GM19043 (cell line): Measurements from ENCODE around the gene ADCY2.

ENCODE experiments used
- ATAC-seq: cut with Tn5 transposase; IDR thresholded peaks from one replicate; pipeline ENCODE4 v1.9.1; 2021; ENCODE audit warnings: low read depth; ENCODE audit not compliant: unreplicated experiment

ADCY2 gene

GRCh38 chr5:7851240-7851592 is 455.3 kb downstream of the ADCY2 start:
- ATAC-seq: no peak

GRCh38 chr5:7851617-7852289 is 455.8 kb downstream of the ADCY2 start:
- no peak for ATAC-seq

DNA sequence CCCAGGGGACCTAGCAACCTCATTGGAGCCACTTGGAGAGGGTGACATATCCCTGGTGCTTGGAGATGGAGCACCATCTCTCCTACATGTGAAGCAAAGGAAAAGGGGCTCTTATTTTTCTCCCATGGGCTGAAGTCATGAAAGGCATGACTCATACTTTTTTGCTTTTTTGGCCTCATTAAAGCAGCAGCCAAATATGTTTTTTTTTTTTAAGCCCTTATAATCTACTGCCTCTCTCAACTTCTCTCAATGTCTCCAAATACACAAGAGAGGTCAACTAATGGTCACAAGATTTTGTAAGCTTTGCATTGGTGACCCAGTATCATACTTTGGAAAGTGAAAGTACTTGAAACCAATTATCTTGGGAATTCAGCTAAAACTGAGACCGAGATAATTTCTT is 456.6 kb downstream of the ADCY2 start:
- no peak for ATAC-seq

DNA sequence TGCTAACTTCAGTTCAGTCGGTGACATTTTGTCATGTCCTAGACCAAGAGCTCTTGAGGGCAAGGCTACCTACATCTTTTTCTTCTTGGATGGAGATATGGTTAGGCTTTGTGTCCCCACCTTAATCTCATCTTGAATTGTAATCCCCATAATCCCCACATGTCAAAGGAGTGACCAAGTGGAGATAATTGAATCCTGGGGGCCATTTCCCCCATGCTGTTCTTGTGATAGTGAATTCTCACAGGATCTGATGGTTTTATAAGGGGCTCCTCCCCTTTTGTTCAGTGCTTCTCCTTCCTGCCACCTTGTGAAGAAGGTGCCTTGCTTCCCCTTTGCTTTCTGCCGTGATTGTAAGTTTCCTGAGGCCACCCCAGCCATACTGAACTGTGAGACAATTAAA is 457.1 kb downstream of the ADCY2 start:
- ATAC-seq: no peak

GRCh38 chr5:7855611-7856010 is 459.7 kb downstream of the ADCY2 start:
- no peak for ATAC-seq

DNA sequence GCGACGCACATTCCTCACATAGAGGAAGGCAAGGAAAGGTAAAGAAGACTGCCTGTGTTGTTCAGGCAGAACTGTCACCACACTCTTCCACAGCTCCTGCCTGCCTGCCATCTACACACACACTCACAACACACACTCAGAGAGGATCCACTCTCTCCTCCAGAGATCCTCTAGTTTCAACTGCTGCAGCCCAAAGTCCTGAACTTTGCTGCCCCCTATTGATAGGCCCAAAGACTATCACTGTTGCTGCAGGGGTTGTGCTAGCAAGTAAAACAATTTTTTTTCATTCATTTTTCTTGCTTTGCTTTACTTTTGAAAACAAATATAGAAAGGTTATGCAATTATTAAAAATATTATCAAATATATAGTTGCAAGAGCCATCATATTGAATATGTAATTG is 460.9 kb downstream of the ADCY2 start:
- no peak for ATAC-seq

DNA sequence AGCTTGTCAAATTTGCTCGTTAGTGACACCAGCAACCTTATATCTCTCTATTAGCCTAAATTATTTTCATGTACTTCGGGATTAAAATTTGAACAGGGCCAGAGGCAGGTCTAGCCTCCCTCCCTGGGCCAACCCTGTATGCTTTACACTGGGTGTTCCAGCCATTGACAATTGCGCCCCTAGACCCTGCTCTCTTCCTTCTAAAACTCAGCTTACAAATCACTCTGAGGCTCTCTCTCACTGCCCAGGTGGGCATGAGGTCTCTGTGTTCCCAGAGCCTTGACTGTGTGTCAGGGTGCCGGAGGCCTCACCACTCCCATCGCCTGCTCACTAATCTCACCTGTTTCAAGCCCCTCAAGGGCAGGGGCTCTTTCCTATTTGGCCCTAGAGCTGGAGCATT is 461.4 kb downstream of the ADCY2 start:
- ATAC-seq: no peak

- no peak for ATAC-seq
These were observed 462.1 kb downstream of the ADCY2 start for GRCh38 chr5:7857926-7858632.

GRCh38 chr5:7866196-7866595 is 470.3 kb downstream of the ADCY2 start:
- ATAC-seq: no peak

GRCh38 chr5:7867260-7867659 is 471.3 kb downstream of the ADCY2 start:
- no peak for ATAC-seq

GRCh38 chr5:7868427-7868772 is 472.5 kb downstream of the ADCY2 start:
- ATAC-seq: no peak

- ATAC-seq: peak; percentile 94
These were observed 473.0 kb downstream of the ADCY2 start, which contains the start of the genes FASTKD3 and MTRR for GRCh38 chr5:7868773-7869473. TSS of gene FASTKD3 (minus strand) at chr5:7869031. CDS start at chr5:7868083, 948 bp downstream. TSS of gene MTRR (plus strand) at chr5:7869148. CDS start at chr5:7870795, 1,647 bp downstream.

DNA sequence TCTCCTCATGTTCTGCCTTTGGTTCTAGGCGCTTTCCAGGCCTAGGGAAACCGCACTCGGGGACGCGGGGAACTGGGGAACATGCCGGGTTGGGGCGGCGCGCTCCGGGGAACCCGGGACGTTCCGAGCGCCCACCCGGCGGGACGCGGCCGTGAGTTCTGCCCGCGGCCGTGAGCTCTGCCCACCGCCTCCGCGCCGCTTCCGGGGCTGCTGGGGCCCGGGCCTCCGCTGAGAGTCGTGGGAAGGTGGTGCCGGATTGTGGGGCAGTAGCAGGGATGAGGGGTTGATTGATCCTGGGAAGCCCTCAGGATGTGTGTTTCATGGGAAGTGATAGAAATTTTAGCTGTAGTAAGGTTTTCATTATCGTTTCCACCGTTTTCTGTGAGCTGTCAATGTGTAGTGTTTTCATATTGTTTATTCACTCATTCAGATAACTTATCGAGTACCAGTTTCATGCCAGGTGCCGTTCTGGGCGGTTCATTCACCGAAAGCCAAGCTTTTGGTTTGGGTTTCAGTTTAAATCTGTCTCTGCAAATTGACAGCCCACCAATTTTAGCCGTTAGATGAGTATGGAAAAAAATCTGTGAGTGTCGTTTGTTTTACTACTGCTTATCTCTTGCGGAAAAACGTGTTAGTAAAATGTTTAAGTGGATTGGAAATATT is 473.7 kb downstream of the ADCY2 start:
- peak; percentile 14 for ATAC-seq

DNA sequence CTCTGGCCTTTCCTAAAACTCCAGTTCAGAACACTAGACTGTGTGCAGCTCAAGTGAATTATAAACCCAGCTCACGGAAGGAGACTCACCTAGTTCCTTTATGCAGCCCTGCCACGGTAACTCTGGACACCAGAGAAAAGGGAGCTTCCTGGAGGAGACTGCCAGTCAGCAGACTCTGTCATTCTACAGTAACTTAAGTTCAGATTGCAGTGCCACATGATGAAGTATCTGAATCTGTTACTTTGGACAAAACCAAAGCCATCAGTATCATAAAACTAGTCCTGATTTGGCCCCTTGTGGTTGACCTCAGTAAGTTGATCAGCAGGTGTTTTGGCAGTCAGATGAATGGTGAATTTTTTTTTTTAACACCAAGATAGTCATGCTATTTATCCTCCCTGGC is 475.7 kb downstream of the ADCY2 start:
- ATAC-seq: no peak

DNA sequence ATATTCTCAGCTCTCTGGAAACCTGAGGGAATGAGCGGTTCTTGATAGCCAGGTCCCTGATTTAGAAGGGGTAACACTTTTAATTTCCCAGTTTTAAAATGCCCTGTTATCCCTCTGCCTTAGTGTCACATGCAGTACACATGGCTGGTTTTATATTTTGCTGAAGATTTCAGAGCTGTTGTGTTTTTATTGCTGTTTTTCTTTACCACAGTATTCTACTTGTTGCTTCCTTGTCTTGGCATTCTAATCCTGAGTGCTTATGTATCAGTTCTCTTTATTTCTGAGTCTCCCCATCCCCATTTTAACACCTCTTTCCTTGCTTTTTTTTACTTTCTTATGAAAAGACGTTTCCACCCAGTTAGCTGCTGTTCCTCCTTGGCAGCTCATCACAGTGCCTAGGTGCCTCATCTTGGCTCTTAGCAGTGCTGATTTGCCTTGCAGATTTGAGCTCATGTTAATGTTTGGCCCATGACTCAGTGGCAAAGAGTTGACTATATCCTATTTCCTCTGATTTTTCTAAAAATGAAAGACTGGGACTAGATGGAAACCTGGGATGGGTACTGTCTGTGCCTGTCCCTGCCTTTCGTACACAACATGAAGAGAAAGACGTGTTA is 476.7 kb downstream of the ADCY2 start:
- ATAC-seq: no peak

DNA sequence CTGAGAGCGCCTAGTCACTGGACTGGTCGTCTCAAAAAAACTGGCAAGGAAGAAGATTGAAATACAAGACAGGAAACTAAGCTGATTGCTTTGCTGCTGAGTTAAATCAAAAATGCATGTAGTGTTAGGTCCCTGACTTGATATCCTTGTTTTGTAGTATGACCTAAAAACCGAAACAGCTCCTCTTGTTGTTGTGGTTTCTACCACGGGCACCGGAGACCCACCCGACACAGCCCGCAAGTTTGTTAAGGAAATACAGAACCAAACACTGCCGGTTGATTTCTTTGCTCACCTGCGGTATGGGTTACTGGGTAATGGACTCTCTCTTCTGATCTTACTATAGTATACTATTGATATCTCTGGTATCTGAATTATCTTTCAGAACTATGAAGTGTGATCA is 477.3 kb downstream of the ADCY2 start:
- ATAC-seq: no peak

- no peak for ATAC-seq
These were observed 478.7 kb downstream of the ADCY2 start for GRCh38 chr5:7874639-7875038.

GRCh38 chr5:7875151-7875550 is 479.2 kb downstream of the ADCY2 start:
- no peak for ATAC-seq

- ATAC-seq: no peak
These were observed 480.9 kb downstream of the ADCY2 start for GRCh38 chr5:7876867-7877266.

- no peak for ATAC-seq
These were observed 481.9 kb downstream of the ADCY2 start for GRCh38 chr5:7877851-7878250.

DNA sequence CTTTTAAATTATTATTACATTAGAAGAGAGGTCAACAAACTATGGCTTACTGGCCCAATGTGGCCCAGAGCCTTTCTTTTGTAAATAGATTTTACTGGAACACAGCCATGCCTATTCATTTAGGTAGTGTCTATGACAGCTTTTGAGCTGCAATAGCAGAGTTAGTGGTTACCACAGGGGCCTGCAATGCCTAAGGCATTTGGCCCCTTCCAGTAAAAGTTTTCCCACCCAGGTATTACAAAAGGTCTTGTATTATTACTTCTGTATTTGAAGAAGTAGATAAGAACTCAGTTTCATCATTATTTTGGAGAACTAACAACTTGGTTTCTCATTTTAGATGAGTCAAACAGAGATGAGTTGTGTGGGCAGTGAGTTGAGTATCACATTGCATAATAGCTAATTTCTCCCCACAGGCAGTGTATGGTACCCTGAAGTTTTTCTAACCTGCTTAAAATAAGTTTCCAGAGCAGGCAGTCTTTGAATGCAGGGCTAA is 482.5 kb downstream of the ADCY2 start:
- ATAC-seq: peak; percentile 92
